Ovary (tissue), 9 donors: ENCODE measurements around the gene SNAP47. TPM values are rescaled to one million over a fixed set of nuclear protein-coding genes. Genes with fewer than 3 reads are reported as not detected.

ENCODE experiments used
- DNase-seq, 5 donors: peaks; one replicate each; pipeline ENCODE4 v3.0.0-alpha.2; 2019 to 2020
- H3K27ac ChIP-seq, 2 donors: fragments of 200-600 bp; one replicate each; pipeline versions ENCODE4 v1.5.1 to v1.8.0; 2019 to 2022
- H3K27me3 ChIP-seq: fragments of 200-600 bp; one replicate; pipeline ENCODE4 v1.8.0; 2022
- H3K36me3 ChIP-seq: fragments of 200-600 bp; sonication (generic); one replicate; pipeline ENCODE4 v1.5.1; 2019
- H3K4me1 ChIP-seq: one replicate; pipeline ENCODE4 v1.8.1; 2013; ENCODE audit warnings: mild to moderate bottlenecking, moderate library complexity; ENCODE audit not compliant: insufficient read depth
- H3K4me3 ChIP-seq: fragments of 200-600 bp; sonication (generic); one replicate; pipeline ENCODE4 v1.5.1; 2017
- H3K9me3 ChIP-seq, 2 donors: fragments of 200-600 bp in 1 of 2; sonication (generic) in 1 of 2; one replicate each; pipeline versions ENCODE4 v1.5.1 to v1.8.1; 2013 to 2019; ENCODE audit warnings: mild to moderate bottlenecking in 1 of 2, moderate library complexity in 1 of 2
- EP300 ChIP-seq: sonication (generic); formaldehyde crosslinking; IDR thresholded peaks from one replicate; pipeline ENCODE4 v1.6.1; 2017; ENCODE audit warnings: antibody characterized with exemption
- POLR2A ChIP-seq: fragments of 450-650 bp; IDR thresholded peaks from one replicate; pipeline ENCODE4 v1.6.1; 2017; ENCODE audit warnings: antibody characterized with exemption, mild to moderate bottlenecking, moderate library complexity
- WGBS, 3 donors: extraction: QIAGEN DNeasy Blood & Tissue Kit in 1 of 3; methylation state at CpG; one replicate each; pipeline versions ENCODE4 v1.1.5 to v1.1.7; 2013 to 2017; 5-methylcytosine and 5-hydroxymethylcytosine counted together
- intact Hi-C, 4 donors: fragments of 100-400 bp; cut with DNase I; formaldehyde crosslinking; loops; one replicate each; pipeline versions ENCODE4 v1.11.0 to v1.15.1; 2022 to 2023
- polyA plus RNA-seq, 2 donors: library from polyadenylated mRNA; stranded (reverse); fragments of 200-250 nt in 1 of 2; fragments of 350-450 nt in 1 of 2; fragmentation: Illumina TruSeq in 1 of 2; extraction: RNeasy Lipid Tissue Mini Kit (QIAGEN cat#74804) in 1 of 2; gene quantifications; one replicate each; pipeline ENCODE4 v1.2.3, GENCODE V29; 2013 to 2014
- total RNA-seq, 7 donors: library from RNA; depleted of rRNA in 2 of 7; stranded (reverse); fragments of >200 nt in 2 of 7; fragmentation: NEBNext Ultra II Directional in 3 of 7; extraction: Animal tissue kit (Norgen Biotek cat#: 25700) in 3 of 7; gene quantifications; one replicate each; pipeline versions ENCODE4 v1.1.0 to v1.2.4, GENCODE V29; 2016 to 2023
- TF ChIP-seq, protein P1 (sequence below), 3 donors: fragments of 450-650 bp in 2 of 3; fragments of 200-600 bp in 1 of 3; IDR thresholded peaks; one replicate each; pipeline versions ENCODE4 v1.5.1 to v1.8.0; 2016 to 2022; ENCODE audit warnings: antibody characterized with exemption in 3 of 3, mild to moderate bottlenecking in 1 of 3
- donor health status: DM: no; HTN: no; CAD: no; lungs with moderate emphysema.
- donor health status: DM: no; HTN: no; CAD: no.
- donor health status: Bipolar disorder and iron deficiency.
- donor health status: DM: yes; HTN: yes; CAD: no.
- donor health status: DM: no; HTN: no; CAD: no.
- donor health status: DM: yes; HTN: yes; CAD: no.

Gene SNAP47
- total and polyA plus RNA-seq, 9 donors = 43.5 to 135 (median 83.9) TPM

DNA sequence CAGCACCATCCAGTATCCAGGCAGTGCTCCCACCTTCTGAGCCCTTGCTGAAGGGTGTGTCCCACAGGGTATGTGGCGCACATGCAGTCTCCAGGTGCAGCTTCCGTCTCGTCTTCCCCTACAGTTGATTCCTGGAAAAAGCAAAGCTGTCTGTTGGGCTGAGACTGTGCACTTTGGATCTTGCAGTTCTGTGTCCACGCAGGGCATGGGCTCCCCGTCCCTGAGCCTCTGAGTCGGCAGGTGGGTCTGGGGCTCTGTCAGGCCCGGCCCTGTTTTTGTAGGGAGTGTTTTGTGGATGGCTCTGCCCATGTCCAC lies 32.8 kb downstream of the SNAP47 start:
- 91 to 94% (median 94%) methylated on average over 7 of the region's 7 CpGs for WGBS, 3 donors
- Histone ChIP-seq H3K27me3 (no peaks in the 10 kb centered on the region), H3K4me3 (no peak overlapping the region), H3K4me1 (no peaks in the 10 kb centered on the region), H3K27ac (no peak overlapping the region), H3K36me3 (no peaks in the 10 kb centered on the region), H3K9me3 (no peaks in the 10 kb centered on the region)
- DNase-seq = no peak
- intact Hi-C loops = loop anchor here in 1 of 4 donors (10.0 kb wide), 1 partner anchor 177 kb away; the partner anchor contains the start of gene WNT9A
- TF ChIP-seq, protein P1, sequence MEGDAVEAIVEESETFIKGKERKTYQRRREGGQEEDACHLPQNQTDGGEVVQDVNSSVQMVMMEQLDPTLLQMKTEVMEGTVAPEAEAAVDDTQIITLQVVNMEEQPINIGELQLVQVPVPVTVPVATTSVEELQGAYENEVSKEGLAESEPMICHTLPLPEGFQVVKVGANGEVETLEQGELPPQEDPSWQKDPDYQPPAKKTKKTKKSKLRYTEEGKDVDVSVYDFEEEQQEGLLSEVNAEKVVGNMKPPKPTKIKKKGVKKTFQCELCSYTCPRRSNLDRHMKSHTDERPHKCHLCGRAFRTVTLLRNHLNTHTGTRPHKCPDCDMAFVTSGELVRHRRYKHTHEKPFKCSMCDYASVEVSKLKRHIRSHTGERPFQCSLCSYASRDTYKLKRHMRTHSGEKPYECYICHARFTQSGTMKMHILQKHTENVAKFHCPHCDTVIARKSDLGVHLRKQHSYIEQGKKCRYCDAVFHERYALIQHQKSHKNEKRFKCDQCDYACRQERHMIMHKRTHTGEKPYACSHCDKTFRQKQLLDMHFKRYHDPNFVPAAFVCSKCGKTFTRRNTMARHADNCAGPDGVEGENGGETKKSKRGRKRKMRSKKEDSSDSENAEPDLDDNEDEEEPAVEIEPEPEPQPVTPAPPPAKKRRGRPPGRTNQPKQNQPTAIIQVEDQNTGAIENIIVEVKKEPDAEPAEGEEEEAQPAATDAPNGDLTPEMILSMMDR (IDR thresholded peaks at IDR 0.05) = no peak
- TF ChIP-seq POLR2A (no peak), EP300 (no peak)

DNA sequence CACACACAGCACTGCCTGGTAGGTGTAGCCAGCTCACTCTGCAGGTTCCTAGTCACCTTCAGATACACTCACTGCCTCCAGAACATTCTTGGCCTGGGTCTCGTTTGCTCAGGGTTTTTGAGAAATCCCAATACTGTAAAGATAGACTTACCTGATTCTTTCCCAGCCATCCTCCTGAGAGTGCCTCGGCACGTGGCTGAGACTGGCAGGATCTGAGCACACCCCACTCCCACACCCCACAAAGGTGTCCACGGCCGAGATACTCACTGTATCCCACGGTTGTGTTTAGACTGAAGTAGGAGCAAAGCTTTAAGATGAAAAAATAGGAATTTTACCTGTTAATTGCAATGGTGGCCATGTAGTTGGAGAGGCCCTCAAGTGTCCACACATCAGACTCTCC lies 33.4 kb downstream of the SNAP47 start:
- Histone ChIP-seq H3K4me1 (no peaks in the 10 kb centered on the region), H3K4me3 (no peak overlapping the region), H3K27me3 (no peaks in the 10 kb centered on the region), H3K36me3 (no peaks in the 10 kb centered on the region), H3K27ac (no peak overlapping the region), H3K9me3 (no peaks in the 10 kb centered on the region)
- no peak for DNase-seq
- TF ChIP-seq POLR2A = no peak
- TF ChIP-seq EP300 = no peak
- TF ChIP-seq, protein P1 (IDR thresholded peaks at IDR 0.05) = no peak
- 83 to 92% (median 92%) methylated on average over 6 of the region's 6 CpGs for WGBS, 3 donors
- intact Hi-C loops = loop anchor here in 1 of 4 donors (10.0 kb wide), 1 partner anchor 176 kb away; the partner anchor contains the start of gene WNT9A

DNA sequence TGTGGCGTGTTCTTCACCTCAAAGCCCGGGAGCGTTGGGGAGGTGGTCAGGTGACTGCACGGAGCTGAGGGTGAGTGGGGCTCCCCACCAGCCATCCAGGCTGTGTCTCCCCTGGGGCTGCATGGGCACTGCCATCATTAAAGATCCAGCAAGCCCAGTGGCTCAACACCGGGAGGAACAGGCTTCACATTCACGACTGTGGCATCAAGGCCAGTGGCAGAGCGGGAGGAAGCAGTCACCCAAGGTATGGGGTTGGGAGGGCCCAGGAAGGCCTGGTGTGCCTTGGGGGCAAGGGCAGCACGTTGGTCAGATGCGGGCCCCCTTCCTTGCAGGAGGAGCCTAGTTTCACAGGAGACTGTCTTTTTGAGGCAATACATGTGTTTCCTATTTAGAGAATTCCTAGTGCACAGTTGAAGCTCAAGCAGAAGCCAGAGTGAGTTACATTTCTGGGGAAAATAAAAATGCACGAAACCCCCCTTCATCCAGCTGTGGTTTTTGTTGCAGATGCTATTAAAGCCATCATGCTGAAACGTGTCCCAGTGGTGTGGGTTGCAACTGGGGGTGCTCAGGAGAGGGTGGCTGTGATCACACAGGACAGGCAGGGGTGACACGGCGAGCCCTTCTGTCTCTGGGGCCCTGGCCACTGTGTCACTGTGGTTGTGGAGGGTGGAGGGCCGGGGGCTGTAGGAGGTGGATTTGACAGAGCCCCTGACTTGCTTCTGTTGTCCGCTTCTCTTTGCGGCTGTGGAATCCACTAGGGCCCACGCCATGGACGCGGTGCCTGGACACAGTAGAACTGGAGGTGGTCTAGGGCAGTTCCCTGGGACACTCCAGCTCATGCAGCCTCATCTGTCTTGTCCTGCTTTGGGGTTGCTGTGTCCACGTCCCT lies 34.1 kb downstream of the SNAP47 start:
- no peaks in the 10 kb centered on the region for H3K36me3 ChIP-seq
- intact Hi-C loops = loop anchor here in 1 of 4 donors (10.0 kb wide), 1 partner anchor 176 kb away; the partner anchor contains the start of gene WNT9A

DNA sequence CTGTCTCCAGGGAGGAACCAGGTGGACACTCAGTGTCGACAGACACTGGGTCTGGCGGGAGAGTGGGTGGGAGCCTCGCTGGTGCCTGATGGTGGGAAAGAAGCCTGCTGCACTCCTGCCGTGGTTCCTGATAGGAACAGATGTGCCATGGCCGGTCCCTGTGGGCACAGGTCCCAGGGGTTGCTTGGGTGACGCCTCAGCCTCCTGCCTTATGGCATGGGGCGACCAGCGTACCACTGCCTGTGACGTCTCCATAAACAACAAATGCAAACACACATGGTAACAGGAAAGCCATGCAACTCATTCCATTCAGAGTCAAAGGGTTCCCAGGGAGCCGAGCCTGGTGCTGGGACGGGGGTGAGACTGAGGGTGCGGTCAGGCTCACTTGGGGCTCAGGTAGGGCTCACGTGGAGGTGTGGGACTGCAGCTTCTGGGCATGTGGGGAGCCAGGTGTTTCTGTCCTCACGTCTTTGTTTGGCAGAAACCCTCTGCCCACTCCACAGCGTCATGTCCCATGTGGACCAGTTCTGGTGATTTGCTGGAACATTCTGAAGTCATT lies 34.8 kb downstream of the SNAP47 start:
- WGBS, 3 donors = 93 to 94% (median 94%) methylated on average over 15 of the region's 15 CpGs
- Histone ChIP-seq H3K27ac (no peak overlapping the region), H3K4me1 (no peaks in the 10 kb centered on the region), H3K36me3 (no peaks in the 10 kb centered on the region), H3K4me3 (no peak overlapping the region), H3K9me3 (no peaks in the 10 kb centered on the region), H3K27me3 (no peaks in the 10 kb centered on the region)
- TF ChIP-seq POLR2A (no peak), EP300 (no peak)
- TF ChIP-seq, protein P1 (IDR thresholded peaks at IDR 0.05) = no peak
- intact Hi-C loops = loop anchor here in 1 of 4 donors (10.0 kb wide), 1 partner anchor 175 kb away; the partner anchor contains the start of gene WNT9A
- DNase-seq = peak in 1 of 5 donors; percentile 14

More for the DNA sequence above, 34.1 kb downstream of the SNAP47 start:
- no peaks in the 10 kb centered on the region for H3K27me3 ChIP-seq
- 90 to 92% (median 92%) methylated on average over 20 of the region's 20 CpGs for WGBS, 3 donors
- H3K27ac ChIP-seq = no peak overlapping the region
- no peaks in the 10 kb centered on the region for H3K9me3 ChIP-seq
- TF ChIP-seq EP300 = no peak
- TF ChIP-seq POLR2A = no peak
- TF ChIP-seq, protein P1 (IDR thresholded peaks at IDR 0.05) = no peak
- H3K4me1 ChIP-seq = no peaks in the 10 kb centered on the region
- H3K4me3 ChIP-seq = no peak overlapping the region
- DNase-seq = peak in 1 of 5 donors; percentile 9
